H1 (cell line): ENCODE data around the gene PGBD5. TPM values are rescaled to one million over a fixed set of nuclear protein-coding genes. Genes with fewer than 3 reads are reported as not detected.

Experiments used
- CHD1 ChIP-seq: IDR thresholded peaks from 2 replicates; pipeline ENCODE4 v1.6.1; 2012; ENCODE audit warnings: low read depth, low read length, improper control_type of control experiment
- EP300 ChIP-seq, 2 experiments: IDR thresholded peaks; 1 replicate in 1 of 2; 2 replicates in 1 of 2; pipeline ENCODE4 v1.6.1; 2011 to 2012; ENCODE audit warnings: low read depth in 2 of 2, low read length in 2 of 2, mild to moderate bottlenecking in 2 of 2, borderline replicate concordance in 1 of 2, inconsistent platforms in 1 of 2, moderate library complexity in 1 of 2
- FOSL1 ChIP-seq: IDR thresholded peaks from 2 replicates; pipeline ENCODE4 v1.6.1; 2011; ENCODE audit warnings: mild to moderate bottlenecking, low read depth, low read length, moderate library complexity; ENCODE audit not compliant: insufficient read depth
- KDM1A ChIP-seq: fragments of 200-600, 300-600 bp; sonication (generic); IDR thresholded peaks from 2 replicates; pipeline ENCODE4 v1.7.1; 2016; ENCODE audit warnings: mild to moderate bottlenecking, low read length, borderline replicate concordance
- NANOG ChIP-seq: IDR thresholded peaks from 2 replicates; pipeline ENCODE4 v1.6.1; 2011; ENCODE audit warnings: low read length, low read depth, mild to moderate bottlenecking, inconsistent platforms; ENCODE audit not compliant: insufficient read depth, poor library complexity, severe bottlenecking
- PHF8 ChIP-seq: fragments of 200-600 bp; sonication (generic); conservative IDR thresholded peaks from 2 replicates; pipeline ENCODE4 v1.7.1; 2012; ENCODE audit warnings: low read depth, mild to moderate bottlenecking, inconsistent platforms, low read length, moderate library complexity
- RFX5 ChIP-seq: IDR thresholded peaks from 2 replicates; pipeline ENCODE4 v1.6.1; 2011; ENCODE audit warnings: low read depth, low read length, improper control_type of control experiment, borderline replicate concordance
- SIX5 ChIP-seq: IDR thresholded peaks from 2 replicates; pipeline ENCODE4 v1.6.1; 2011; ENCODE audit warnings: mild to moderate bottlenecking, low read depth, low read length
- SP4 ChIP-seq: IDR thresholded peaks from 2 replicates; pipeline ENCODE4 v1.6.1; 2012; ENCODE audit warnings: low read length, inconsistent platforms
- TBP ChIP-seq: IDR thresholded peaks from 2 replicates; pipeline ENCODE4 v1.6.1; 2011; ENCODE audit warnings: low read depth, low read length, improper control_type of control experiment
- polyA plus RNA-seq, 7 experiments: library from polyadenylated mRNA; depleted of rRNA in 3 of 7; stranded (reverse) in 5 of 7; unstranded in 2 of 7; fragments of >200 nt in 5 of 7; fragments of 200-250 nt in 2 of 7; gene quantifications; 1 replicate in 5 of 7; 2 replicates in 1 of 7; 4 replicates in 1 of 7; pipeline versions ENCODE4 v1.2.1 to v1.2.3, GENCODE V29; 2011 to 2013; ENCODE audit warnings: missing spikeins in 2 of 7, mixed read lengths in 2 of 7
- total RNA-seq: library from RNA; stranded (reverse); fragmentation: NEBNext Ultra II Directional; extraction: Animal tissue kit (Norgen Biotek cat#: 25700); gene quantifications from 2 replicates; pipeline ENCODE4 v1.2.1, GENCODE V29; 2021

PGBD5 gene
- total and polyA plus RNA-seq, 2 of the 8 experiments (the other 6 are each of a cell fraction or from before 2014, with no cell fraction given), result 16.3 to 18.4 TPM

DNA sequence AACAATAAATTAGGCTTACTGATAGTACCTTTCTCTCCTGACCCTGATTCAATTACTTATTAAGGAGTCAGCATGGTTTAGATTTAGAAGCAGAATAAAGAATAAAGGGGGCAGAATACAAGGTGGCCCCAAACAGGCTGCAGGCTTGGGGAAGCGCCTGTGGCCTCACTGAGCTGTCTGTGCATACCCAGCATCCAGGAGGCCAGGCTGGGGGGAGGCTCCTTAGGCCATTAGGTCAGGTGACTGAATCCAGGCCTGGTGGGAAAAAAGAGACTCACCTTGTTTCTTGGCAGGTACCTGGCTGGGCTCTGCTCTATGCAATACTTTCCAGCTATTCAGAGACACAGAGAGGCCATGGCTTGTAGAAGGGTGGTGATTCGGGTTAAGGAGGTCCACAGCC lies 38.8 kb downstream of the PGBD5 start (continued):
- TF ChIP-seq FOSL1 (no peak), NANOG (no peak), EP300 (IDR thresholded peaks at IDR 0.05; ENCODE audit: borderline replicate concordance in 1 of 2, low read depth in 2 of 2, low read length in 2 of 2) (no peak), KDM1A (no peak), PHF8 (no peak), CHD1 (no peak), SP4 (no peak), TBP (no peak), SIX5 (no peak), RFX5 (no peak)
